Bronchial smooth muscle cell (primary cell): Measurements from ENCODE around the gene KCNC2. TPM values are rescaled to one million over a fixed set of nuclear protein-coding genes. Genes with fewer than 3 reads are reported as not detected.

Experiments used
- total RNA-seq: library from RNA; depleted of rRNA; stranded (reverse); fragments of >200 nt; gene quantifications from 2 replicates; pipeline ENCODE4 v1.2.1, GENCODE V29; 2014

Gene KCNC2
- total RNA-seq = not detected in 2 replicates

DNA sequence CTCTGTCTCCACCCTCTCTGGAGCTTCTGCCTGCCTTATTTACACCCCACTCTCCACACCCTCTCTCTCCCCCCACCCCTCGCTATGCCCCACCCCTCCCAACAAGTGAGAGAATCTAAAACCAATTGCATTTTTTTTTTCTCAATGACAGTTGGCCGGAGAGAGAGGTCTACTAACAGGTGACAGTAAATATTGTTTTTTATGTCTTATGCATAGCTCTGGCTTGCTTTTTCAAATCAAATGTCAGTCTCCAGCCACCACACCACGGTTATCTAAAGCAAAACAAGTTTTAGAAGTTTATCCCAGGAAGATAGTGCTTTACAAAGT is at the start of gene KCNC2:
Gene KCNC2, minus strand, starts transcription at position 28 of the 327 bp plus-strand sequence.

Other genes starting within 250 kb of the KCNC2 start
- gene CAPS2, start 120.5 kb upstream of the KCNC2 start, total RNA-seq = 15.9 and 16.0 TPM in 2 replicates
- not detected in 2 replicates for gene GLIPR1L1, start 124.8 kb upstream of the KCNC2 start, total RNA-seq
- gene GLIPR1L2, start 181.2 kb upstream of the KCNC2 start, total RNA-seq = 0.32 and 0.77 TPM in 2 replicates